ENCODE data around the gene MAGIX.

GRCh38 chrX:49163555-49164419 lies 1.2 kb downstream of the MAGIX start:
- TF ChIP-seq, protein P1, sequence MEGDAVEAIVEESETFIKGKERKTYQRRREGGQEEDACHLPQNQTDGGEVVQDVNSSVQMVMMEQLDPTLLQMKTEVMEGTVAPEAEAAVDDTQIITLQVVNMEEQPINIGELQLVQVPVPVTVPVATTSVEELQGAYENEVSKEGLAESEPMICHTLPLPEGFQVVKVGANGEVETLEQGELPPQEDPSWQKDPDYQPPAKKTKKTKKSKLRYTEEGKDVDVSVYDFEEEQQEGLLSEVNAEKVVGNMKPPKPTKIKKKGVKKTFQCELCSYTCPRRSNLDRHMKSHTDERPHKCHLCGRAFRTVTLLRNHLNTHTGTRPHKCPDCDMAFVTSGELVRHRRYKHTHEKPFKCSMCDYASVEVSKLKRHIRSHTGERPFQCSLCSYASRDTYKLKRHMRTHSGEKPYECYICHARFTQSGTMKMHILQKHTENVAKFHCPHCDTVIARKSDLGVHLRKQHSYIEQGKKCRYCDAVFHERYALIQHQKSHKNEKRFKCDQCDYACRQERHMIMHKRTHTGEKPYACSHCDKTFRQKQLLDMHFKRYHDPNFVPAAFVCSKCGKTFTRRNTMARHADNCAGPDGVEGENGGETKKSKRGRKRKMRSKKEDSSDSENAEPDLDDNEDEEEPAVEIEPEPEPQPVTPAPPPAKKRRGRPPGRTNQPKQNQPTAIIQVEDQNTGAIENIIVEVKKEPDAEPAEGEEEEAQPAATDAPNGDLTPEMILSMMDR (IDR thresholded peaks at IDR 0.05 in 8 of 11, conservative IDR thresholded peaks at IDR 0.05 in 3 of 11) = peak; percentile 52 to 94 (median 87)
- peak in 1 of 3 donors; percentile 37 for TF ChIP-seq POLR2A (IDR thresholded peaks at IDR 0.05)

Data from spleen (tissue), 7 donors.